NCI-H82 (cell line): Measurements from ENCODE around the gene ADAMTS19.
"Not testable (repeated sequence)": the region's sequence is repeated elsewhere in the genome, so short reads cannot be mapped to it uniquely, and the experiment has no call there.

Source experiments
- DNase-seq: peaks from one replicate; lab custom pipeline; 2025; lab: John Stamatoyannopoulos, UW

The ADAMTS19 gene

DNA sequence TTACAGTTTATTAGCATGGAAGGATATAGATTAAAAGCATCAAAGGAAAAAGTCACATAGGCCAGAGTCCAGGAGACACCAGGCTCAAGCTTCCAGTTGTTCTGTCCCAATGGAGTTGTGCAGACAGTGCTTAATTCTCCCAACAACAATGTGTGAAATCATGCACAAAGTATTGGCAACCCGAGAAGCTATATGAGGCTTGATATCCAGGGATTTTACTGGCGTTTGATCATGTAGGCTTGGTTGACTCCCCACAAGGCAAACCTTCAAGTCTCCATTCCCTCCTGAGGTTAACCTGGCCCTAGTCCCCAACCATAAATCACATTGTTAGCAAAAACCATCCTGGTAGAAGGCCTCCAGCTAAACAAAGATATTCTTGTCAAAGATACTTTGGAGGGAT lies 141.5 kb downstream of the ADAMTS19 start:
- no peak for DNase-seq

DNA sequence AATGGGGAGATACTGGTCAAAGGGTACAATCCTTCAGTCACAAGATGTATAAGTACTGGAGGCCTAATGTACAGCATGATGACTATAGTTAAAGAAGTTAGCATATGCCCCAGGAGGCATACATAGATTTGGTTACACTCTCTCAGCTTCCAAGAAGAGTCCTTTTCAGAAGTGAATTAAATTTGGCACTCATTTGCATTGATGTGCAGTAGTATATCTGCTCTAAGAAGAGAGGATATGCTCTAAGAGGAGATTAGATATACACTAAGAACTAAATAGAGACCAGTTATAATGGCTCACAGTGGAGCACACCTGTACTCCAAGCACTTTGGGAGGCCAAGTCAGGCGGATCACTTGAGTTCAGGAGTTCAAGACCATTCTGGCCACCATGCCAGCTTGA lies 148.3 kb downstream of the ADAMTS19 start:
- no peak for DNase-seq

DNA sequence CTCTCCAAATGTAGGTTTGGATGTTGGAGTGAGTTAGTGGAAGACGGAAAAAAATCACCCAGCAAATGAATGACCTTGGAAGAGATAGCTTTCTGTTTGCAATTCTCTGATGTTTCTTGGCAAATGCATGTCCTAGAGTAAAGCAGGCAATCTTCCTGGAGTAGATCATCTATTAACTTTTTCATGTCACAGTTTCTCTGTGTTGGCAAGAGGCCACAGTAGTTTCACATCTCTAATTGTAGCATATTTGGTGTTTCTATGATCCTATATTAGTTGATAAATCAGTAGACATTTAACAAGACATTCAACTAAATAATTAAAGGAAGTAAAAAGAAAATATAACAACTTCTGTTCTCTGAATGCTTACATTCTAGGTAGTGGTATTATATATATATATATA lies 149.6 kb downstream of the ADAMTS19 start:
- DNase-seq, result no peak

DNA sequence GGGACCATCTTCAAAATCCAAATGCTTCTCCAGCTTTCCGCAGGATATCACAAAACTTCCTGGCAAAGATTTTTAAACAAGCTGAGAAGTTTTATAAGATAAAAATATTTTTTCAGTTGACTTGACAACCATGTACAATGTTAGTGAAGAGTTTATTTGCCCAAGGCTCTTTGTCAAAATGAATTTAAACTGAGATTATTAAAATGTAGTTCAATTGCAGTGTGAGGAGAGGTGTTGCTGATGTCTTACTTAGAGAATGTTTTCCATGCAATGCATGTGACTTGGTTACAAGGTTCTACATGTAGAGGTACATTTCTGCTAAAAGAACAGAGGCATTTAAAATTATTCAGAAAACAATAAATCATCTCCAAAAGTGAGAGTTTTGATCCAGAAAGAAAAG lies 156.4 kb downstream of the ADAMTS19 start:
- no peak for DNase-seq

DNA sequence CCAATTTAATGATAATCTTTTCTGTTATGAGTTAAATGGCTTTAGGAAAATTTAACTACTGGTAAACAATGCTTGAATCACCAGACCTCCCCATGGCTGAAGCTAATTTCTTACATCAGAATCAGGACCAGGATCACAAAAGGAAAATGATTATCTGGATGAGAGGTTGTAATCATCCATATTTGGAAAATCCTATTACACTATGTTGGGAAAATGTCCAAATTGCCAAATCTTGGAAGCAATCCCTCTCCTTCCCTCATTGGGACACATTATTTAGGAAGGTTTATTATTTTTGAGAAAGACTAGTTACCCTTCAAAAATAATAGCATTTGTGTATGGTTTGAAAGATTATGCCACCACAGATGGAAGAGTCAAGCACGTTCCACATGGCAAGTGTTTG lies 157.1 kb downstream of the ADAMTS19 start:
- no peak for DNase-seq

DNA sequence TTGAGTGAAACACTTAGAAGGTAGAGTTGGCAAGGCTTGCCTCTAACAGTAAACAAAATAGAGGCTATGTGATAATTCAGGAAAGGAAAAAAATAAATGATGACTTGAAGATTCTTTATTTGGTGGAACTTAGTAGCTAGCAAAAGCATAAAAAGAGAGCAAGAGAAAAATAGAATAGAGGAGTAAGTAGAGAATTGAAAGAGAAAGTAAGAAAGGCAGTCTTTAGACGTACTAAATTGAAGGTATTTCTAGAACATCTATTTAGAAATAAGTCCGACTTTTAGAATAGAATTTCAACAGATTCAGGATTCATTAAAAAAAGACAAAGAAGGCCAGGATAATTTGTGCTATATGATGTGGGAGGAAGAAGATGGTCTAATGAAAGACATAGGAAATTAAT lies 159.7 kb downstream of the ADAMTS19 start:
- DNase-seq, result no peak

DNA sequence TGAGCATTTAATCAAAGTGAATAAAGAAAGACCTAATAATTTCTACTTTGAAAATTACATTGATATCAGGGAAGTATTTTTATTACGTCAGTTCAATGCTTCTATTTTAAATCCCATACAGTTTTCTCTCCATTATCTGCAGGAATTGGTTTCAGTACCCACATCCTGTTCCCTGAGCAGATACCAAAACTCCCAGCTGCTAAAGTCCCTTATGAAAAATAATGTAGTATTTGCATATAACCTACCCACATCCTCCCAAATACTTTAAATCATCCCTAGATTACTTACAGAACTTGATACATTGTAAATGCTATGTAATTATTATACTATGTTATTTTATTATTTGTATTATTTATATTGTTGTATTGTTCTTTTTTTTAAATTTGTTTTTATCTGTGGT lies 162.4 kb downstream of the ADAMTS19 start:
- no peak for DNase-seq

DNA sequence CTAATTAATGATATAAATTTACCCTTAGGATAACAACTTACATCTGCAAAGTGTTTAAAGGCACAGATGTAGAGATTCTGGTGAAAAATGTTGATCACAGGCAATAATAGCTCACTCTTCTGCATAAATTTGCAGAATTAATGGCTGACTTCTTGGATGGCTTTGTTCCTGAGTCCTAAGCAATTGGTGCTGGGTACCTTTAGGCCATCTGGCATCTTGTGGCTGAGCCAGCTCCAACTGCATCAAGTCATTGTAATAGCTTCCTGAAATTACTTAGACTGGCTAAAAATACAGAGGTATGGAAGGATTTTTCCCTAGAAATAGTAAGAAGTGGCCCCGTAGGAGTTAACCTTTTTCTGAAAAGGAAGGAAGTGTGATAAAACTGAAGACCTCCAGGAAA lies 169.5 kb downstream of the ADAMTS19 start:
- DNase-seq, result peak; percentile 8

DNA sequence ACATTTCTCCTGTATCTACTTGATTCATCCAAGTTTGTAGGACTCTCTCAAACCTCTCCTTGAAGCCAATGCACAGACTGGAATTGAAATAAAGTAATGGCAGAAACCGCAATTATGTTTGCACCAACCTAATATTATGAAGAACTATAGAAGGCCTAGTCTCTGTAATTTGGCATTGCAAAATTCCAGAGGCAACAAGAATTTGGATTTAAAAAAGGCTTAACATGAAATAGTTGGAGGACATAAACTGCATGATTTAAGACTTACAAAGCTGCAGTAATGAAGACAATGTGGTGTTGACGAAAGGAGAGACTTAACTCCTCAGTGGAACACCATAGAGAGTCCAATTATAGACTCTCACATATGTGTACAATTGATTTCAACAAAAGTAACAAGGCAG lies 170.0 kb downstream of the ADAMTS19 start:
- no peak for DNase-seq

DNA sequence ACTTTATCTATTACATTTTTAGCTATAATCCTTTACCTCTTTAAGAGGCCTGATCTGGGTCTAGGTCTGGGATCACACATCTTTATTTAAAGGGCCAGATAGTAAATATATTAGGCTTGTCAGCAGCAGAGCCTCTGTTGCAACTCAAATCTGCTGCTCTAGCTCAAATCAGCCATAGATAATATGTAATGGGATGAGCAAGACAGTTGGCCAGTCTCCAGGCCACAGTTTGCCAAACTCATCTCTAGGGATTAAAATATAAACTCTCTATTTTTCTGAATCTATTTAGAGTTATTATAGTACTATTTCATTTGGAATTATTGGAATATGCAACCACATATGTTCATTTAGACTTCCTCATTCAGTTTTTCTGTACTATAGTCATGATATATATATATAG lies 171.9 kb downstream of the ADAMTS19 start:
- peak; percentile 6 for DNase-seq

DNA sequence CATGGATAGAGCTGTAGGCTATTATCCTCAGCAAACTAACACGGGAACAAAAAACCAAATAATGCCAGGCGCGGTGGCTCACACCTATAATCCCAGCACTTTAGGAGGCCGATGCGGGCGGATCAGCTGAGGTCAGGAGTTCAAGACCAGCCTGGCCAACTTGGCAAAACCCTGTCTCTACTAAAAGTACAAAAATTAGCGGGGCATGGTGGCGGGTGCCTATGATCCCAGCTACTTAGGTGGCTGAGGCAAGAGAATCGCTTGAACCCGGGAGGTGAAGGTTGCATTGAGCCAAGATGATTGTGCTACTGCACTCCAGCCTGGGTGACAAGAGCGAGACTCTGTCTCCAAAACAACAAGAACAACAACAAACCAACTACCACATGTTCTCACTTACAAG lies 177.4 kb downstream of the ADAMTS19 start:
- not testable (repeated sequence) for DNase-seq

DNA sequence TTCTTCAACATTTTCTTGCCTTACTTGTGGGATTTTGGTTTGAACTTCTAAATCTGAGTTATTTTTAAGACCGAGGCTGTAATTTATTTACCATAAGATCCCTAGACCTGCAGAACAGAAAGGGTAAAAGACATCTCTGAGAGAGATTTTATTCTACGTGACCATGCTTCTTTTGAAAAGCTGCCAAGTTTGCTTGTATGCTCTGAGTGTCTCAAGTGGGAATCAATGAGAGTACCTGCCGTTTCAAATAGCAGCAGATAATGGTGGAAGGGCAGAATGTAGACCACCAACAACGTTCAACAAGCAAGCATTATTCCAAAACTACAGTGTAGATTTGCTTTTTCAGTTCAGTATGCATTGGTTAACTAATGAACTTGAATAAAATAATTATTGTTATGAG lies 179.2 kb downstream of the ADAMTS19 start:
- no peak for DNase-seq

DNA sequence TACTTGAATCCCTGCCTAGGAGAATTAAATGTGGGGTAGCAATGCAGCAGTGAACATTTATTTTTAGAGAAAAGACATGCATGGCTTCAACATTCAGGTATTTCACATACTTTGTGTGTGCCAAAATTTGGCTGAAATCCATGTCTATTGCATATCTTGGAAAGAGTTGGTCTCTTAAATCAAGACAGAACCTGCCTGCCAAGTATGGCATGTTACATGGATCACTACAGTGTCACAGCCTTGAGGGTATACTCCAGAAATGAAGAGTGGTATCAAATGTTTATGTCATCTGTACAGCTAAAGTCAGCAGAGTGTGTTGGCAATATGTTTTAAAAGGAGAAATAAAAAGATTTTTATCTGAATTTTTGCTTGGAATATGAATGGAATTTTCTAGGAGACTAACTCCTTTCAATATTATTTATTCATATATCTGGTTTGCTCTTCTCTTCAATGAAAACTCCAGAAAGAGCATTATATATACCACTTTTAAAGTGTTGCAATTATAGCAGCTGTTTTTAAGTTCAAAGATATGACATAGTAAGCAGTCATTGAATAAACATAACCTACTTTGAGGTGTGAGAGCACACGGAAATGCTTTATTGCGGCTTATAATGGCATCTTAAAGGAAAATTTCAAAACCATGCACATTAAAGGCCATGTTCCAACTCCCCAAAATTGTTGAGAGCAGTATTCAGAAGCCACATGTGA lies 192.4 kb downstream of the ADAMTS19 start:
- no peak for DNase-seq

DNA sequence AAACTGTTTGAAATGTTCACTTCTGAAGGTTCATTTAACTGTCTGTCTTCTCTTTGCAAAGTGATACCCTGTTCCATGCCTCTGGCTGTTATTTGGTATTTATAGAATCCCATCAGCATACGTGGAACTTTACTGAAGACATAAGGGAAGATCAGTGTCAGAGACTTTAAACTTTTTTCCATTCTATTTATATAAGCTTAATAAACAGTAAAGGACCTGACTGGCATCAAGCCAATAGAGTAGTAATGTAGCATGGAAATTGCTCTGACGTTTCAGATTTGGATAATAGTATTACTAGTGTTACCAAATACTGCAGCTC lies 192.9 kb downstream of the ADAMTS19 start:
- DNase-seq, result no peak

DNA sequence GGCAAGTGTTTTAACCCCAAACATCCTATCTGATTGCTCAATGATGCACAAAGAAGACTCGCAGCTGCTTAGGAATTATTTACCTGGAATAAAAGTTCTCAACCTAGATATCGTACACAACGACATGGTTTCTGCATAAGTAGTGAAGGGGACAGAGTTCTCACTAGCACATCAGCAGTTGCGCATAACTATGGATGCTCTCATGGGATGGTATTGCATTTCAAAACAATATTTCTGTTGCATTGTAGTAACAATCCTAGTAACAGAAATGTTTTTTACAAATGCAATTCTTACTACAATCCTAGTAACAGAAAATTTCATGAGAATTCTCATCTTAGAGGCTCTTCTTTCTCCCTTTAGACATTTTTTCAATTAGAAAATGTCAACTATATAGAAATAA lies 193.3 kb downstream of the ADAMTS19 start:
- DNase-seq, result no peak

DNA sequence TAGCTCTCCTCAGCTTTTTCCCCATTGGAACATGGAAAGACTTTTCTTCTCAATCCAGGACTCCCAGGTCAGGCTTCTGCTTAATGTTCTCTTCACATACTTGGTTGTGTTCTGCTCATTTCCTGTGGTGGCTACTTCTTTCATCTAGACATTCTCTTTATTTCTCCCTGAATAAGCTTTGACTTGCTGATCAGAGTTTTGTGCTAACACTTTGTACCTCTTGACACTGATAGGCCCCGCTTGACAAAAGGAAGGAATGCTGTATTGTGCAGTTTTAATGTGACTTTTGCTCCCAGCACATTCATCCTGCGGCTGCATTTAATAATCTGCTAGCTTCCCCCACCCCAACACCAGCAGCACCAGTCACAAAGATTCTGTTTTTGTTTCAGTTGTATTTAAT lies 196.9 kb downstream of the ADAMTS19 start:
- DNase-seq, result no peak

DNA sequence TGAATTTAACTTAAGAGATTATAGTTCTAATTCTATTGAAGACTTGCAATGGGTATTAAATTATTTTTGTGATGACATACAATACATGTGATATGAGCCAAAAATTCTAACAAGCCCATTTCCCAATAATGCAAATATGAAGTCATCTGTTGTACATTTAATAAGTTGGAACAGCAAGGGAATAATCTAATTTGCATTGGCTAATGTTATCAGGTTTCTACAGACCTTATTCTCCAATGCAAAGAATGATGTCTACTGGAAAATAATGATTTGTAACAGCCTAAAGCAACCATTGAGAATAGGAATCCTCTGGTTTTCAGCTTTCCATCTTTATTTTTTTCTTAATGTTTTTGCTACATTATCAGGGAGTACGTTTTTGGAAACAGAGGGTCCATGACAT lies 198.7 kb downstream of the ADAMTS19 start:
- no peak for DNase-seq

DNA sequence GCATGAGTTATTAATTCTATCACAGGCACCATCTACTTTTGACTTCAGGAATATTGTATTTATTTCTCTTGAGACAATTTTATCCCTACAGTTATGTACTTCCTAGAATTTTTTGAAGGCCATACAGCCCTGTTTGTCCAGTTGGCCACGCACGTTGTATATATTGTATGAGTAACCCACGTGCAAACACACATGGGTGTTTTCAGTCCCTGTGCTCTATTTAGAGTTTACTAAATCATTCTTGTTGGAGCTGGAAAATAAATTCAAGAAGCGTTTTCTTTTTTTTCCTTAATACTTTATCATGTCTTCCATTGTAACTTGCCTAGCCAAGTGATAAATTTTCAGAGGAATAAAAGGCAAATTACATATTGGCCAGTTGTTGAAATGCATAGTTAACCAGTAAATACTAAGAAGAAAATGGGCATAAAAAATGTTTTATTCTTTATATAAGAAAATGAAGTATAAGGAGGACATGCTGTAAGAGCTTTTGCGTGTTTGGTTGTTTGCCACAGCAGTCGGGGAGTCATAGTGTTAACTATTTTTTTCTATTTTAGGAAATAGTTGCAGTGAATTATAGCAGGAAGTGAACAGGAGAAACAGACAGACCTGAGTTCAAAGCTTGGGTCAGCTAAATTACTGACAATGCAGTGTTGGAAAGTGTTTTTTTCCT lies 201.4 kb downstream of the ADAMTS19 start:
- no peak for DNase-seq

DNA sequence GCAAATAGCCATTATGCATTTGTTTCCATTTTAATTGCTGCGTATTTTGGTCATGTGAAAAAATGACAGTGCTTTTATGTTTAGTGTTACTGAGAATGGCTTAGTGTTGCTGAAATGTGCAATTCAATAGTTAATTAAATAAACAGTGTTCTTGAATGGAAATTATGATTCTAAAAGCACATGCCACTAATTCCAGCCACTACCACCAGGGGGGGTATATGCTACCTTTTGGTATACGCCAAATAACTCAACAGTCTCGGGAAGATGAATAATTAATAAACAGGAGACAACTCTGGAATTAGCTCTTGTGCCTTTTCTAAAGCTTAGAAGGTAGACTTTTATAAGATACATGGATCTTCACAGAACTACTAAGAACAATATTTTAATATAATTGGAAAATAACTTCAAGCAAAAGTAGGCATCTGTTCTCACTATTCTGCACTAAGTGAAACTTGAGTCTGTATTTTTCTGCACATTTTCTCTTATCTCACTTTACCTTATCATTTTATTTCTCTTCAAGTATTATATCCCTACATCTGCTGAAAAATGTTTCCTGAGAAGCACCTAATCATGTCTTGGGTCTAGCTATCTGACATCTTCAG lies 204.3 kb downstream of the ADAMTS19 start:
- peak; percentile 63 for DNase-seq

DNA sequence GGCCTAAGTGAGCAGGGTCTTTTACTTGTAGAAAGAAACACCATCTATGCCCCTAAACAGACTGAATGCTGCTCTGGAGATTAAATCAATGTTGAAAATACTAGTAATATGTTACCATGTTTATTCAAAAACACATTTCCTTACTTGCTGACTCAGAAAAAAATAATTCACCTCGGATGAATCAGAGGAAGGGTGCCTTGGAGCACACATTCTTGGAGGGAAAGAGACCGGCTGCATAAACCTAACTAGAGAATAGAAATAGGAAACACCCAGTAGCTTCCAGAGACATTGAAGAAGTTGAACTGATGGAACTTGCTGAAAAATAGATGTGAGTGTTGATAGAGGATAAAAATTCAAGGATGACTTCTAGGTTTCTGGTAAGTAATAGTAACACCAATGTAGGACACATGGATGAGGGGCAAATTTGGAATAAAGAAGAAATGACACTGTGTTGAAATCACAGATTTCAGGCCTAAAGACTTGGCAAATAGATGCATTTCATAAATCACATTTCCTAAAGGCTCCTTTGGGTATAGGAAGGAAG lies 210.9 kb downstream of the ADAMTS19 start:
- DNase-seq, result no peak

DNA sequence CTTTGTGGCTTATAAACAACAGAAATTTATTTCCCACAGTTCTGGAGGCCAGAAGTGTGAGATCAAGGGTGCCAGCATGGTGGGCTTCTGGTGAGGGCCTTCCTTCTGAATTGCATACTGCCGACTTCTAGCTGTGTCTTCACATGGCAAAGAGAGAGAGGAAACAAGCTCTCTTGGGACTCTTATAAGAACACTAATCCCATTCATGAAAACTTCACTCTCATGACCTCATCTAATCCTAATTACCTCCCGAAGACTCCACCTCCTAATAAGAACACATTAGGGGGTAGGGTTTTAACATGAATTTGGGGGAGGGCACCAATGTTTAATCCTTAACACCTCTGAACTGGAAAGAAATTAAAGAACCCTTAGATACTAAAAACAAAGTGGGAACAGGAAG lies 211.9 kb downstream of the ADAMTS19 start:
- DNase-seq, result peak; percentile 64

DNA sequence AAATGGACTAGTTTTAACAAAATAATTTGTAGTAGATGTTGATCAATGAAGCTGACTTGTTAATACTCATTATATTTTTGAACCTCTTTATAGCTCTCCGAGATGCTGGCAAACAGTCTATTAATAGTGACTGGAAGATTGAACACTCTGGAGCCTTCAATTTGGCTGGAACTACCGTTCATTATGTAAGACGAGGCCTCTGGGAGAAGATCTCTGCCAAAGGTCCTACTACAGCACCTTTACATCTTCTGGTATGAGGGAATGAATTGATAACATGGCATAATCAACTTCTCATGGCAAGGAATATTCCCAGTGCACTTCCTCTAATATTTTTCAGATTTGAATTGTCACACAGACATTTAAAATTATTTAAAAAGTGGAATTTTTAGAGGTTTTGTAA lies 219.6 kb downstream of the ADAMTS19 start:
- no peak for DNase-seq

DNA sequence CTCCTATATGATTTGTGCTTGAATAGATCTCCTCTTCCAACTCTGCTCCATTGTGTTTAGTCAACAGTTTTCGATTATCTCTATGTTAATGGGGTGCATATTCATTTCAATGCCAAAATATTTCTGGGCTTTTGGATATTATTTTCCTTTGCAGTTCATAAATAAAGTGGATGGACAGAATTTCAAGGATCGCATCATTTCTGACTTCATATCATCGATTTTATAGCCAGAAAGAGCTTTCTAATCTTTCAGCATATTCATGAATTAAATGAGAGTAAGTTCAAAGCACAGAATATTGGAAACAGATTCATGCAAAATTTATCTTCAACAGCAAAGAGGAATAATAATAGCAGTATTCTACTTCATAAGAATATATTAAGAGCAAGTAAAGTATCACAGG lies 227.8 kb downstream of the ADAMTS19 start:
- no peak for DNase-seq

DNA sequence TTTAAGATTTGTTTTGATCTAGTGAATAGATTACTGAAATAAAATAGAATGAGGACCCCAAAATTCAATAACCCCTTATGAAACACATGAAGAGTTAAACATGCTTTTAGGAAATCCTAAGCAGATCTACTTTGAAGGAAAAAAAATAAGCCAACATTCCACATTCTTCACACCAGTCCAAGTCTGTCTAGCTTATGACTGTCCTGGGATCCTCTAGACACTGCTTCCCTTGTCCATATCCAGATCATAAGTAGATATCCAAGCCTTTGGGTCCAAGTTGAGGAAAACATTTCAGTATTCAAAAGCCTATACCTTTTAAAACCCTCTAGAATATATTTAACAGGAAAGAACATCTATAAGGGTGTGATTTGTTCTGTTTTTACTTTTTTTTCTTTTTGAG lies 228.9 kb downstream of the ADAMTS19 start:
- DNase-seq, result no peak
